ENCODE results near the gene IQCF6.
"Not testable (repeated sequence)": the region's sequence is repeated elsewhere in the genome, so short reads cannot be mapped to it uniquely, and the experiment has no call there.

Gene IQCF6

GRCh38 chr3:51773529-51774056 is 5.4 kb downstream of the IQCF6 start:
- DNase-seq (ENCODE audit: low read depth in 2 of 2): no peak

GRCh38 chr3:51759203-51759602 is 19.8 kb downstream of the IQCF6 start:
- DNase-seq (ENCODE audit: low read depth in 2 of 2): no peak

- DNase-seq (ENCODE audit: low read depth in 2 of 2): not testable (repeated sequence)
These were observed 25.0 kb downstream of the IQCF6 start for GRCh38 chr3:51753763-51754750.

DNA sequence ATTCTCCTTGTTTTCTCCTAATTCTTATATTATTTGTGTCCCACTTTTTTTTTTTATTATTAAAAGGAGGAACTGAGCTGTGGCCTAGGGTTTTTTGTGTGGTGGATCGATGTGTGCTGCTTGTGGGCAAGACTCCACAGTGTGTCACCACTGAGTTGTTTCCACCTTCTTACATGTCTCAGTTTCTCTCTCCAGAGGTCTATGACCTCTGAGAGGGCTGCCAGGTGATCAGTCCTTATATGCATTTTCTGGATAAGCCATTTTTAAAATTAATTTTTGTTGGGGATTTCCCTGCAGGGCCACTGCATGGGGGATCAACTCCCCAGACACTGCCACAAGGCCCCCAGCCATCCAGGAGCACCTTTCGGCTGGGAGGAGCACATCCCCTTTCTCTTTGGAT is 27.8 kb downstream of the IQCF6 start:
- DNase-seq (ENCODE audit: low read depth in 2 of 2): no peak

GRCh38 chr3:51750878-51751277 is 28.2 kb downstream of the IQCF6 start:
- DNase-seq (ENCODE audit: low read depth in 2 of 2): no peak

DNA sequence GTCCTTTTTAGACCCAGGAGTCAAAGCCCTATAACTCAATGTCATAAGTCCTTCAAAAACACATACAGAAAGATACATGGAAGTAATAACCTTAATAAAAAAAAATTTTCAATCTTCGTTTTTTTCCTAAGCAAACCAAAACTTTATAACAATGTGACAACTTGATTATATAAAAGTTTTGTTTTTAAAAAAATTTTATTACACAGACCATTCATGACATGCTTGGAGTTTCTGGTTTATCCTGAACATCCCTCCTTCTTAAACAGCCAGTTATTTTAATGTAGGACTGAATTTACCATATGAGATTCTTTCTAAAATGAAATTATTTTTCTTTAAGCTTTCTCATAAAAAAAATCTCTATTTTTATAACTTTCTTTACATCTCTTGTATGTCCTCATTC is 30.7 kb downstream of the IQCF6 start:
- no peak for DNase-seq (ENCODE audit: low read depth in 2 of 2)

DNA sequence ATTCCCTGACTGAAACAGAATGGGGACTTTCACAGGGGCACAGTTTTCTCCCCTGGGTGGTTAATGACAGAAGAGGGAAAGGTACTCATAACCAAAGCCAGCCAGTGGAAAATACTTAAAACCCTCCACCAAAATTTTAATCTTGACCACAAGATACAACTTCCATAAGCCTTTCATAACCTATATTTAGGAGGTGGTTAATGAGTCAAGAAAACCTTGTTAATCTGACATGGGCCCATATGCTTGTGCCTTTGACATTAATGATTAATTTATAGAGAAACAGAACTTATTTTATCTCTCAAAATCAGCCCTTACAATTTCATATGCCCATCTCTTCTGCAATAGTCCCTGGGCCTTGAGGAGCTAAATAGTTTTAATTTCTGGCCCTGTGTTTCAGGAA is 31.2 kb downstream of the IQCF6 start:
- no peak for DNase-seq (ENCODE audit: low read depth in 2 of 2)

- not testable (repeated sequence) for DNase-seq (ENCODE audit: low read depth in 2 of 2)
These were observed 36.1 kb downstream of the IQCF6 start for GRCh38 chr3:51742978-51743377.

DNA sequence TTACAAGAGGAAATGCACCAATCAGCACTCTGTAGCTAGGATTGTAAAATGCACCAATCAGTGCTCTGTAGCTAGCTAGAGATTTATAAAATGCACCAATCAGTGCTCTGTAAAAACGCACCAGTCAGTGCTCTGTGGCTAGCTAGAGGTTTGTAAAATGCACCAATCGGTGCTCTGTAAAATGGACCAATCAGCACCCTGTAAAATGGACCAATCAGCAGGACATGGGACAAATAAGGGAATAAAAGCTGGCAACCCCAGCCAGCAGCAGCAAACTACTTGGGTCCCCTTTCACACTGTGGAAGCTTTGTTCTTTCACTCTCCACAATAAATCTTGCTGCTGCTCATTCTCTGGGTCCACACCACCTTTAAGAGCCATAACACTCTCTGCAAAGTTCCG is 36.7 kb downstream of the IQCF6 start:
- DNase-seq (ENCODE audit: low read depth in 2 of 2): not testable (repeated sequence)

GRCh38 chr3:51739110-51739509 is 39.9 kb downstream of the IQCF6 start:
- DNase-seq (ENCODE audit: low read depth in 2 of 2): no peak

GRCh38 chr3:51735950-51736349 is 43.1 kb downstream of the IQCF6 start:
- DNase-seq (ENCODE audit: low read depth in 2 of 2): no peak

DNA sequence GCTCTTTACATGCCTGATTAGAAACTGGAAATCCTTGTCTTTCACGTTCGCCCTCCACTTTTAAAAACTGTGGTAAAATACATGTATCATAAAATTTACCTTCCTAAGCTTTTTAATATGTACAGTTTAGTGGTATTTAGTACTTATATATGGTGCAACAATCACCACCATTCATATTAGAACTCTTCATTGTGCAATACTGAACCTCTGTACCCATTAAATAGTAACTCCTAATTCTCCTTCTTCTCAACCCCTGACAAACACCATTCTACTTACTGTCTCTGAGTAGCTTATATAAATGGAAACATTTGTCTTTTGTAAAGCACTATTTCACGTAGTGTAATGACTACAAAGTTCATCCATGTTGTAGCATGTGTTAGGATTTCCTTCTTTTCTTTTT is 44.0 kb downstream of the IQCF6 start:
- DNase-seq (ENCODE audit: low read depth in 2 of 2): no peak

DNA sequence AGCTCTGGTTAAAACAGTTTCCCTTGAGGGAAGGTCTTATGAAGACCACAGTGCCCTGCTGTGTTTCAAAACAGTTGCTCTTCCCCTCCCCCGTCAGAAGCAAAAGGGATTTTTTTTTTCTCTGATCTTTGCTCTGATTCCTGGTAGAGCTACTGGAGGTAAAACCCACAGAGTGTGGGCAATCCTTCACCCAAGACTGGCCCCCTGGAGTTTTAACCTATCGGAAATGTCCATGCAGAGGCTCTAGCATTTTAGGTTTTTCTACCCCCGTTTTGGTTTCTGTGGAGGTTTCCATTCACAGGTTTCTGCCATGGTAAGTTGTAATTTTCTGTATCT is 44.5 kb downstream of the IQCF6 start:
- DNase-seq (ENCODE audit: low read depth in 2 of 2): peak in 1 of 2 donors; percentile 12

- no peak for DNase-seq (ENCODE audit: low read depth in 2 of 2)
These were observed 45.0 kb downstream of the IQCF6 start for GRCh38 chr3:51733859-51734571.

GRCh38 chr3:51729042-51729633 is 49.9 kb downstream of the IQCF6 start:
- DNase-seq (ENCODE audit: low read depth in 2 of 2): no peak
